ENCODE data around the gene SHB. TPM values are rescaled to one million over a fixed set of nuclear protein-coding genes. Genes with fewer than 3 reads are reported as not detected.

The SHB gene
- total and polyA plus RNA-seq, 2 of the 8 experiments (the other 6 are each of a cell fraction or from before 2014, with no cell fraction given): 4.1 to 12.6 TPM

- Histone ChIP-seq H3K23ac (ENCODE audit: insufficient read length) (no peak overlapping the region), H3K4me2 (ENCODE audit: insufficient read depth in 1 of 2, low read depth in 2 of 2, low read length in 2 of 2) (no peak overlapping the region), H3K18ac (ENCODE audit: extremely low read depth, low read length) (no peak overlapping the region), H2AFZ (ENCODE audit: low read length) (no peak overlapping the region), H3K79me2 (ENCODE audit: control insufficient read depth in 1 of 2, insufficient read depth in 2 of 2, low read length in 2 of 2) (no peaks in the 10 kb centered on the region), H3K27me3 (replicated peaks in 1 of 4; ENCODE audit: control insufficient read depth in 3 of 4, extremely low read depth in 1 of 4, insufficient read depth in 3 of 4, low read length in 3 of 4) (no peaks in the 10 kb centered on the region; a peak in 1 of 7 replicates), H3K56ac (replicated peaks; ENCODE audit: insufficient read length, low read depth, low read length) (no peak overlapping the region), H2AK5ac (ENCODE audit: low read depth, low read length) (no peak overlapping the region), H2BK20ac (ENCODE audit: low read length) (no peak overlapping the region), H4K5ac (ENCODE audit: insufficient read length, low read depth, low read length) (no peak overlapping the region), H2BK5ac (ENCODE audit: low read depth, low read length) (no peak overlapping the region), H3K9me3 (ENCODE audit: insufficient read depth in 2 of 2, low read depth in 1 of 2, low read length in 1 of 2) (no peaks in the 10 kb centered on the region), H3K79me1 (ENCODE audit: low read depth, low read length) (no peaks in the 10 kb centered on the region), H4K20me1 (replicated peaks in 1 of 2; ENCODE audit: control insufficient read depth in 1 of 2, insufficient read depth in 2 of 2, low read length in 2 of 2) (no peaks in the 10 kb centered on the region), H2BK120ac (replicated peaks; ENCODE audit: low read depth, low read length) (no peak overlapping the region), H2BK12ac (ENCODE audit: low read depth, low read length) (no peak overlapping the region), H3K9ac (replicated peaks in 1 of 4; ENCODE audit: extremely low read depth in 1 of 4, low read depth in 3 of 4, low read length in 3 of 4) (no peak overlapping the region; a peak in 1 of 7 replicates), H3K14ac (ENCODE audit: insufficient read length) (no peak overlapping the region), H3K4me1 (replicated peaks in 1 of 4; ENCODE audit: control insufficient read depth in 3 of 4, insufficient read depth in 4 of 4, low read length in 3 of 4) (no peaks in the 10 kb centered on the region), H2BK15ac (ENCODE audit: low read length) (no peak overlapping the region), H3K4ac (replicated peaks; ENCODE audit: insufficient read length, low read depth, low read length) (no peak overlapping the region), H3K4me3 (ENCODE audit: extremely low read depth in 1 of 4, insufficient read depth in 2 of 4, low read depth in 3 of 4, low read length in 4 of 4) (no peak overlapping the region), H3K36me3 (ENCODE audit: control insufficient read depth in 2 of 4, insufficient read depth in 4 of 4, low read length in 3 of 4) (no peaks in the 10 kb centered on the region), H4K8ac (ENCODE audit: extremely low read depth, insufficient read depth, low read length) (no peak overlapping the region), H4K91ac (replicated peaks; ENCODE audit: insufficient read length, low read length) (no peak overlapping the region), H3K27ac (ENCODE audit: low read depth, low read length) (no peak overlapping the region), H3K23me2 (ENCODE audit: low read depth, low read length) (no peaks in the 10 kb centered on the region)
- POLR2A ChIA-PET (ENCODE audit: partially characterized antibody): interaction anchor here (1.0 to 1.5 kb wide), 3 partner anchors 10 to 126 kb away, joined by 3 to 4 read pairs (median 3); partner anchors contain the start of gene EXOSC3
- CTCF ChIA-PET (ENCODE audit: partially characterized antibody): interaction anchor here (0.6 to 1.8 kb wide), 16 partner anchors 13 to 490 kb away, joined by 3 to 6 read pairs (median 3); no protein-coding TSS in a partner anchor
- FAIRE-seq (no peak), DNase-seq (ENCODE audit: low read depth in 1 of 2, low spot score in 2 of 2) (no peak)
- TF ChIP-seq CHD2 (IDR thresholded peaks at IDR 0.05; ENCODE audit: low read length): no peak
- TF ChIP-seq PHF8 (conservative IDR thresholded peaks at IDR 0.05; ENCODE audit: low read depth, low read length): no peak
- TF ChIP-seq HDAC6 (IDR thresholded peaks at IDR 0.05; ENCODE audit: low read depth, low read length): no peak
- no peak for TF ChIP-seq CREB1 (IDR thresholded peaks at IDR 0.05)
- TF ChIP-seq RFX5 (IDR thresholded peaks at IDR 0.05; ENCODE audit: borderline replicate concordance, low read depth, low read length): no peak
- TF ChIP-seq BRCA1 (IDR thresholded peaks at IDR 0.05; ENCODE audit: low read depth, low read length): no peak
- no peak for TF ChIP-seq CHD1 (IDR thresholded peaks at IDR 0.05; ENCODE audit: low read depth, low read length)
- no peak for TF ChIP-seq SP1 (IDR thresholded peaks at IDR 0.05; ENCODE audit: low read depth, low read length)
- no peak for TF ChIP-seq KDM4A (IDR thresholded peaks at IDR 0.05; ENCODE audit: low read depth, low read length, severe bottlenecking)
- TF ChIP-seq RBBP5 (IDR thresholded peaks at IDR 0.05; ENCODE audit: borderline replicate concordance, low read depth, low read length): no peak
- TF ChIP-seq NRF1 (IDR thresholded peaks at IDR 0.05; ENCODE audit: low read depth, low read length): no peak
- no peak for TF ChIP-seq CTCF (IDR thresholded peaks at IDR 0.05; ENCODE audit: control extremely low read depth in 1 of 3, insufficient read depth in 1 of 3, low read depth in 1 of 3, low read length in 3 of 3)
- 87% methylated on average over 6 of the region's 6 CpGs; no CpG with 5 or more reads in 1 of the 2 experiments for WGBS, 2 experiments (ENCODE audit: extremely low coverage in 1 of 2, insufficient coverage in 1 of 2, insufficient read length in 1 of 2, insufficient replicate concordance in 2 of 2, low coverage in 1 of 2, low lambda C conversion rate in 2 of 2, missing lambda C conversion rate in 1 of 2)
Observed at GRCh38 chr9:37911271-37911681, 157.8 kb downstream of the SHB start.
